HG02884 (cell line): Measurements from ENCODE around the gene PCDHGB5.
A peak's percentile ranks its signal among the peaks of the same experiment; 100 is the strongest.
"Not testable (repeated sequence)": the region's sequence is repeated elsewhere in the genome, so short reads cannot be mapped to it uniquely, and the experiment has no call there.

ENCODE experiments used
- ATAC-seq: cut with Tn5 transposase; IDR thresholded peaks from one replicate; pipeline ENCODE4 v1.9.1; 2021; ENCODE audit warnings: mild to moderate bottlenecking, moderate library complexity; ENCODE audit not compliant: unreplicated experiment

The PCDHGB5 gene

GRCh38 chr5:141375444-141376155 lies 22.1 kb upstream of the PCDHGB5 start:
- not testable (repeated sequence) for ATAC-seq

DNA sequence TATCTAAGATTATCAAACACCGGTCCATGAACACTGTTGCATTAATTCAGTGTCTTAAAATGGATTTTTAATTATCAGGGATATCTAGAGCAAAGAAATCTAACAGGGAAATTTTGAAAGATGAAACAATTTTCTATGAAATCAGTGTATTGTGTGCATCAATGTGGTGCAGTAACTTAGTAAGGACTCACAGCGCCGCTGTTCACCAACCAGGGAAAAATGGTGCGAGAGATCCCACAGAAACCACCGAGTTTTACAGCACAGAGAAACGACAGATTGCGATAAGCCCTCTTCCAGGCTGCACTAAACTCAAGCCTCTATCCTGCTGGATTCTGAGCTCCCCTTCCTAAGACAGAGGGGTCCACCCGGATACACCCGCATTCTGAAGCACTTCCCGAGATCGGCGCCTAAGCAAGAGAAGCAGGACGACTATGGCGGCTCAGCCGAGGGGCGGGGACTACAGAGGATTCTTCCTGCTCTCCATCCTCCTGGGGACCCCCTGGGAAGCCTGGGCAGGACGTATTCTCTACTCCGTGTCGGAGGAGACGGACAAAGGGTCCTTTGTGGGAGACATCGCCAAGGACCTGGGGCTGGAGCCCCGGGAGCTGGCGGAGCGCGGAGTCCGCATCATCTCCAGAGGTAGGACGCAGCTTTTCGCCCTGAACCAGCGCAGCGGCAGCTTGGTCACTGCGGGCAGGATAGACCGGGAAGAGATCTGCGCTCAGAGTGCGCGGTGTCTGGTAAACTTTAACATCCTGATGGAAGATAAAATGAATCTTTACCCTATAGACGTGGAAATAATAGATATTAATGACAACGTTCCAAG lies 15.1 kb upstream of the PCDHGB5 start, which contains the start of gene PCDHGA7:
TSS of gene PCDHGA7 (plus strand) at position 274 of the 826 bp plus-strand sequence. CDS start at position 432, 158 bp downstream.
- ATAC-seq, result no peak

GRCh38 chr5:141383345-141383744 lies 14.4 kb upstream of the PCDHGB5 start:
- ATAC-seq, result no peak

DNA sequence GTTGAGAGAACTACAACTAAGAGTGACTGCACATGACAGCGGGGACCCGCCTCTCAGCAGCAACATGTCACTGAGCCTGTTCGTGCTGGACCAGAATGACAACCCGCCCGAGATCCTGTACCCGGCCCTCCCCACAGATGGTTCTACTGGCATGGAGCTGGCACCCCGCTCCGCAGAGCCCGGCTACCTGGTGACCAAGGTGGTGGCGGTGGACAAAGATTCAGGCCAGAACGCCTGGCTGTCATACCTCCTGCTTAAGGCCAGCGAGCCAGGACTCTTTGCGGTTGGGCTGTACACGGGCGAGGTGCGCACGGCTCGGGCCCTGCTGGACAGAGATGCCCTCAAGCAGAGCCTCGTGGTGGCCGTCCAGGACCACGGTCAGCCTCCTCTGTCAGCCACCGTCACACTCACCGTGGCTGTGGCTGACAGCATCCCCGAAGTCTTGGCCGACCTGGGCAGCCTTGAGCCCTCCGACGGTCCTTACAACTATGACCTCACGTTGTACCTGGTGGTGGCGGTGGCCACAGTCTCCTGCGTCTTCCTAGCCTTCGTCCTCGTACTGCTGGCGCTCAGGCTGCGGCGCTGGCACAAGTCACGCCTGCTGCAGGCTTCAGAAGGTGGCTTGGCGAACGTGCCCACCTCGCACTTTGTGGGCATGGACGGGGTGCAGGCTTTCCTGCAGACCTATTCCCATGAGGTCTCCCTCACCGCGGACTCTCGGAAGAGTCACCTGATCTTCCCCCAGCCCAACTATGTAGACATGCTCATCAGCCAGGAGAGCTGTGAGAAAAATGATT lies 13.1 kb upstream of the PCDHGB5 start:
- no peak for ATAC-seq

GRCh38 chr5:141387557-141388311 lies 10.0 kb upstream of the PCDHGB5 start, which contains the start of gene PCDHGB4:
Gene PCDHGB4 (plus strand): TSS chr5:141387698. CDS start chr5:141387885, 187 bp downstream.
- peak; percentile 95 for ATAC-seq

DNA sequence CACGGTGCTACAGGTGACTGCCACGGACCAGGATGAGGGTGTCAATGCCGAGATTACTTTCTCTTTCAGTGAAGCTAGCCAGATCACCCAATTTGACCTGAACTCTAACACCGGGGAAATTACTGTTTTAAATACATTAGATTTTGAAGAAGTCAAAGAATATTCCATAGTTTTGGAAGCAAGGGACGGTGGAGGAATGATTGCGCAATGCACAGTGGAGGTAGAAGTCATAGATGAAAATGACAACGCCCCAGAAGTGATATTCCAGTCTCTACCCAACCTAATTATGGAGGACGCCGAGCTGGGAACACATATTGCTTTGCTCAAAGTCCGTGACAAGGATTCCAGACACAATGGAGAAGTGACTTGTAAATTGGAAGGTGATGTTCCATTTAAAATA lies 9.1 kb upstream of the PCDHGB5 start:
- no peak for ATAC-seq

- no peak for ATAC-seq
Measured at GRCh38 chr5:141389153-141390042, 8.3 kb upstream of the PCDHGB5 start.

- ATAC-seq, result no peak
Measured at GRCh38 chr5:141392429-141393198, 5.1 kb upstream of the PCDHGB5 start, which contains the start of gene PCDHGA8. Gene PCDHGA8 (plus strand): TSS chr5:141392633. CDS start chr5:141392814, 181 bp downstream.

- no peak for ATAC-seq
Measured at GRCh38 chr5:141393267-141393666, 4.5 kb upstream of the PCDHGB5 start.

- ATAC-seq, result not testable (repeated sequence)
Measured at GRCh38 chr5:141394401-141395187, 3.2 kb upstream of the PCDHGB5 start.

DNA sequence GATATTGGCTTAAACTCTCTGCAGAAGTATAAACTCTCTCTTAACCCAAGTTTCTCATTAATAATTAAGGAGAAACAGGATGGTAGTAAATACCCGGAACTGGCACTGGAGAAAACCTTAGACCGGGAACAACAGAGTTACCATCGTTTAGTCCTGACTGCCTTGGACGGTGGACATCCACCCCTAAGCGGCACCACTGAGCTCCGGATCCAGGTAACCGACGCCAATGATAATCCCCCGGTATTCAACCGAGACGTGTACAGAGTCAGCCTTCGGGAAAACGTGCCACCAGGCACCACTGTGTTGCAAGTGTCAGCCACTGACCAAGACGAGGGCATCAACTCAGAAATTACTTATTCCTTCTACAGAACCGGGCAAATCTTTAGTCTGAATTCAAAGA lies 861 bp downstream of the PCDHGB5 start:
- no peak for ATAC-seq

DNA sequence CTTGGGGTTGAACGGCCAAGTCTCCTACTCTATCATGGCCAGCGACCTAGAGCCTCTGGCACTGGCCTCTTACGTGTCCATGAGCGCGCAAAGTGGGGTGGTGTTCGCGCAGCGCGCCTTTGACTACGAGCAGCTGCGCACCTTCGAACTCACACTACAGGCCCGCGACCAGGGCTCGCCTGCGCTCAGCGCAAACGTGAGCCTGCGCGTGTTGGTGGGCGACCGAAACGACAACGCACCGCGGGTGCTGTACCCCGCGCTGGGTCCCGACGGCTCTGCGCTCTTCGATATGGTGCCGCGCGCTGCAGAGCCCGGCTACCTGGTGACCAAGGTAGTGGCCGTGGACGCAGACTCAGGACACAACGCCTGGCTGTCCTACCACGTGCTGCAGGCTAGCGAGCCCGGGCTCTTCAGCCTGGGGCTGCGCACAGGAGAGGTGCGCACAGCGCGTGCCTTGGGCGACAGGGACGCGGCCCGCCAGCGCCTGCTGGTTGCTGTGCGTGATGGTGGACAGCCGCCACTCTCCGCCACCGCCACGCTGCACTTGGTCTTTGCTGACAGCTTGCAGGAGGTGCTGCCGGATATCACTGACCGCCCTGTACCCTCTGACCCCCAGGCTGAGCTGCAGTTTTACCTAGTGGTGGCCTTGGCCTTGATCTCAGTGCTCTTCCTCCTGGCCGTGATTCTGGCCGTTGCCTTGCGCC lies 2.0 kb downstream of the PCDHGB5 start:
- no peak for ATAC-seq

DNA sequence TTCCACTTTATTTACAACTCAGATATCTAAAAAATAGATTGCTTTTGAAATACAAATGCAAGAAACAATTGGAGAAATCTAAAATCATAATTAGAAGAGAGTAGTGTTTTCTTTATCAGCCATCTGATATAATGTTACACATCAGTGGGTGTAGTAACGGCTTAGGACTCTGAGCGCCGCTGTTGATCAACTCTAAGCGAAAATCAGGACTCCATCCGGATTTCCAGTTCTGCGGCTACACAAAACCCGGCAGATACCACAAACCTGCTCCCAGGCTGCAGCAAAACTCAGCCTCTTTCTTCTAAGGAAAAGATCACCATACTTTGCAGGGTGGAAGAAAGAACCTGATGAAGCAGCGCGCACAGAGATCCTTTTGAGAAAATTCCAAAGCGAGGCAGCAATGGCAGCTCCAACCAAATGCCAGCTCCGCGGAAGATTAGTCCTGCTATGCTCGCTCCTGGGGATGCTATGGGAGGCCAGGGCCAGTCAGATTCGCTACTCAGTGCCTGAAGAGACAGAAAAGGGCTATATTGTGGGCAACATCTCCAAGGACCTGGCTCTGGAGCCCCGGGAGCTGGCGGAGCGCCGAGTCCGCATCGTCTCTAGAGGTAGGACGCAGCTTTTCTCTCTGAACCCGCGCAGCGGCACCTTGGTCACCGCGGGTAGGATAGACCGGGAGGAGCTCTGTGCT lies 5.0 kb downstream of the PCDHGB5 start, which contains the start of gene PCDHGA9:
TSS of gene PCDHGA9 (plus strand) at position 226 of the 691 bp plus-strand sequence. CDS start at position 401, 175 bp downstream.
- no peak for ATAC-seq

GRCh38 chr5:141403387-141403786 lies 5.6 kb downstream of the PCDHGB5 start:
- ATAC-seq, result no peak

- ATAC-seq, result peak; percentile 68
Measured at GRCh38 chr5:141407790-141408505, 10.2 kb downstream of the PCDHGB5 start, which contains the start of gene PCDHGB6. Gene PCDHGB6 (plus strand): TSS chr5:141408021. CDS start chr5:141408203, 182 bp downstream.
